Right atrium auricular region (tissue), 2 donors: ENCODE results near the gene CARMIL1. TPM values are rescaled to one million over a fixed set of nuclear protein-coding genes. Genes with fewer than 3 reads are reported as not detected.

Experiments used
- DNase-seq: peaks from one replicate; pipeline ENCODE4 v3.0.0-alpha.2; 2019; ENCODE audit warnings: low spot score
- H3K27ac ChIP-seq, 2 donors: fragments of 200-600 bp; sonication (generic); 1 replicate in 1 of 2; 2 replicates in 1 of 2; pipeline ENCODE4 v1.5.1; 2016 to 2019
- H3K27me3 ChIP-seq, 2 donors: fragments of 200-600 bp; sonication (generic); one replicate each; pipeline versions ENCODE4 v1.5.1 to v1.6.0; 2017 to 2019
- H3K36me3 ChIP-seq: fragments of 200-600 bp; sonication (generic); one replicate; pipeline ENCODE4 v1.5.1; 2016
- H3K4me1 ChIP-seq, 2 donors: fragments of 200-600 bp; sonication (generic); one replicate each; pipeline versions ENCODE4 v1.5.1 to v1.6.0; 2017 to 2019
- H3K4me3 ChIP-seq, 2 donors: fragments of 200-600 bp; sonication (generic); 1 replicate in 1 of 2; 2 replicates in 1 of 2; pipeline ENCODE4 v1.5.1; 2017 to 2019; ENCODE audit warnings: mild to moderate bottlenecking in 1 of 2, moderate library complexity in 1 of 2
- H3K9me3 ChIP-seq, 2 donors: fragments of 200-600 bp; sonication (generic); one replicate each; pipeline ENCODE4 v1.5.1; 2019
- CTCF ChIP-seq, 2 donors: fragments of 200-600 bp; sonication (generic); IDR thresholded peaks; one replicate each; pipeline ENCODE4 v1.5.1; 2019; ENCODE audit warnings: antibody characterized with exemption in 2 of 2
- total RNA-seq, 2 donors: library from RNA; depleted of rRNA; stranded (reverse); fragments of >200 nt; gene quantifications; one replicate each; pipeline ENCODE4 v1.1.0, GENCODE V29; 2016

CARMIL1 gene
- total RNA-seq, 2 donors from 2014 or later = 7.9 to 29.4 TPM

GRCh38 chr6:25428758-25429317, 149.7 kb downstream of the CARMIL1 start:
- no peaks in the 10 kb centered on the region for H3K36me3 ChIP-seq
- H3K9me3 ChIP-seq = no peaks in the 10 kb centered on the region
- no peak for DNase-seq
- no peak for TF ChIP-seq CTCF (IDR thresholded peaks at IDR 0.05)
- H3K27ac ChIP-seq = peak overlapping the region in 1 of 2 donors; percentile 9
- no peaks in the 10 kb centered on the region for H3K27me3 ChIP-seq
- H3K4me3 ChIP-seq = no peak overlapping the region
- no peaks in the 10 kb centered on the region for H3K4me1 ChIP-seq

GRCh38 chr6:25431306-25431974, 152.3 kb downstream of the CARMIL1 start:
- no peaks in the 10 kb centered on the region for H3K4me1 ChIP-seq
- no peak for DNase-seq
- H3K27ac ChIP-seq = no peak overlapping the region
- no peak overlapping the region for H3K4me3 ChIP-seq
- no peak for TF ChIP-seq CTCF (IDR thresholded peaks at IDR 0.05)
- H3K9me3 ChIP-seq = no peaks in the 10 kb centered on the region
- no peaks in the 10 kb centered on the region for H3K27me3 ChIP-seq
- H3K36me3 ChIP-seq = no peaks in the 10 kb centered on the region

GRCh38 chr6:25431975-25432307, 152.8 kb downstream of the CARMIL1 start:
- Histone ChIP-seq H3K27ac (no peak overlapping the region), H3K36me3 (no peaks in the 10 kb centered on the region), H3K4me3 (no peak overlapping the region), H3K4me1 (no peaks in the 10 kb centered on the region), H3K27me3 (no peaks in the 10 kb centered on the region), H3K9me3 (no peaks in the 10 kb centered on the region)
- DNase-seq = no peak
- TF ChIP-seq CTCF (IDR thresholded peaks at IDR 0.05) = no peak

GRCh38 chr6:25434921-25435320, 155.7 kb downstream of the CARMIL1 start:
- Histone ChIP-seq H3K36me3 (no peaks in the 10 kb centered on the region), H3K4me1 (no peaks in the 10 kb centered on the region), H3K27ac (no peak overlapping the region), H3K27me3 (no peaks in the 10 kb centered on the region), H3K4me3 (no peak overlapping the region), H3K9me3 (no peaks in the 10 kb centered on the region)
- no peak for DNase-seq
- TF ChIP-seq CTCF (IDR thresholded peaks at IDR 0.05) = no peak

DNA sequence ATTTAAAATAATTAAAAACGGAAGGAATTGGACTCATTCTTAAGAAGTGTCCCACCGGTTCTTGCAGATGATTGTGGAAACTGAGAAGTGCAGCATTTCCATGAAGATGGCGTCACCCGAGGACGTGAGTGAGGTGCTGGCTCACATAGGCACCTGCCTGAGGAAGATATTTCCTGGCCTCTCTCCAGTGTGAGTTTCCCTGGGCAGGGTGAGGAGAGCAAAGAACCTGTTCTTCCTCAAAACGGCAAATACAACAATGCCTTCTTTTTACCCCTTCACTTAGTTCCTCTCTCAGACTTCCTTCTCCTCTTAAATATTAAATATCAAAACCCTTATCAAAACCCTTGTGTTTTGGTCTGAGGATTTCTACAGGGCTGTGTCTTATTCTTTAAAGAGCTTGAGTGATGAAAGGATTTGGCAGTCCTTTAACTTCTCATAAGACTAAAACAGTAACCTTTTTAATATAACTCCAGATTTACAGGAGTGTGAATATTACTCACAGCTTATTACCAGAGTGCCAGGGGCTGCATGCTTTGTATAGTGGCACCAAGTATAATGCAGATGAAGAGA, 156.3 kb downstream of the CARMIL1 start:
- Histone ChIP-seq H3K9me3 (no peaks in the 10 kb centered on the region), H3K4me1 (no peaks in the 10 kb centered on the region), H3K4me3 (no peak overlapping the region), H3K27ac (no peak overlapping the region), H3K36me3 (no peaks in the 10 kb centered on the region), H3K27me3 (no peaks in the 10 kb centered on the region)
- TF ChIP-seq CTCF (IDR thresholded peaks at IDR 0.05) = no peak
- no peak for DNase-seq
